Measurements from ENCODE around the gene CAMK1.

The CAMK1 gene

DNA sequence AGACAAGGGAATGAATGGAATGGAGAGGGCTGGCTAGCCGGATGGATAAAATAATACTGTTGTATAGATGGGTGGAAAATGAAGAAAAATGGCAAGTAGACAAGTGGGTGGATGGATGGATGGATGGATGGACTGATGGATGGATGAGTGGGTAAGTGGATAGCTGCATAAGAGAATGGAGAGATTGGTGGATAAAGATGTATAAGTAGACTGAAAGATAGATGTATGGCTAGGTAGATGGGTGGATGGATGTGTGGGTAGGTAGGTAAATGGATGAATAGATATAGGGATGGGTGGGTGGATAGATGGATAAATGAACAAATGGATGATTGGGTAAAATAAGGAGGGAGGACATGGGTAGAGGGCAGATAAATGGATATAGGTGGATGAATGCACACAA is 52.2 kb downstream of the CAMK1 start:
- Histone ChIP-seq H3K27ac (ENCODE audit: insufficient read depth, low read length, poor library complexity, severe bottlenecking) (no peak overlapping the region), H3K9me3 (ENCODE audit: control insufficient read depth, low read length) (no peaks in the 10 kb centered on the region), H3K36me3 (ENCODE audit: control insufficient read depth, insufficient read depth, low read length) (no peaks in the 10 kb centered on the region), H3K27me3 (replicated peaks; ENCODE audit: control insufficient read depth, insufficient read depth, low read length, poor library complexity, severe bottlenecking) (no peaks in the 10 kb centered on the region), H3K4me3 (ENCODE audit: insufficient read depth, low read depth, low read length, poor library complexity, severe bottlenecking) (no peak overlapping the region), H3K4me1 (ENCODE audit: control insufficient read depth, insufficient read depth, low read length, poor library complexity, severe bottlenecking) (no peaks in the 10 kb centered on the region)
- DNase-seq = no peak

- no peak overlapping the region for H3K27ac ChIP-seq (ENCODE audit: insufficient read depth, low read length, poor library complexity, severe bottlenecking)
- H3K9me3 ChIP-seq (ENCODE audit: control insufficient read depth, low read length) = no peaks in the 10 kb centered on the region
- H3K27me3 ChIP-seq (replicated peaks; ENCODE audit: control insufficient read depth, insufficient read depth, low read length, poor library complexity, severe bottlenecking) = no peaks in the 10 kb centered on the region
- no peak for DNase-seq
- H3K36me3 ChIP-seq (ENCODE audit: control insufficient read depth, insufficient read depth, low read length) = no peaks in the 10 kb centered on the region
- H3K4me1 ChIP-seq (ENCODE audit: control insufficient read depth, insufficient read depth, low read length, poor library complexity, severe bottlenecking) = no peaks in the 10 kb centered on the region
- H3K4me3 ChIP-seq (ENCODE audit: insufficient read depth, low read depth, low read length, poor library complexity, severe bottlenecking) = no peak overlapping the region
Measured at GRCh38 chr3:9716801-9717555, 52.8 kb downstream of the CAMK1 start.

DNA sequence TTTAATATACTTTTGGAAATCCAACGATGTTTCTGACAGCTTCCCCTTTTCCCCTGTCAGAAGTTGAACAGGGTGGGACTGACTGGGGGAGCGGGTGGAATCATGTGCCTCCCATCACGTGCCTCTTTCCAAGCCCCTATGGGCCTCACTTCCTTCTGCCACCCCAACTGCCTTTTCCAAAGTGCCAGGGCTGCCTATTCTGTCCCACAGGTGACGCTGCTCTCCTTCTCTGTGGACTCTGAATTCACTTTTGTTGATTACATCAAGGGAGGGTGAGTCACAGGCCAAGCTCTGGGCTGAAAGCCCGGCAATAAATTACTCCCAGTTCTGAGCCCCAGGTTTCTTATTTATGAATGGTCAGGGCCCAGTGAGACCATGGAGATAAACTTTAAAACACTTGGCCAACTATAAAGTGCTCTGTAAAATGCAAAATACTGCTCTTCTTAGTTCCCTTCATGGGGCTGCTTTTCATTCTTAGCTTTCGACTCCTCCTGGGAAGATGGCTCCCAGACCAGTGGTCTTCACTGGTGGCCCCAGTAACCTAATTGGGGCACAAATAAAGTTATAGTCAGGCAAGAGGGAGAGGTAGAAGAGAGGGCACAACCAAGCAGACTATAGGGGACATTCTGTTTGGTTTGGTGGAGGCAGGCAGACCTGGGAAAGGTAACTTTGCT is 53.8 kb downstream of the CAMK1 start:
- no peaks in the 10 kb centered on the region for H3K36me3 ChIP-seq (ENCODE audit: control insufficient read depth, insufficient read depth, low read length)
- DNase-seq = peak in 2 of 3 donors; percentile 3 to 9
- H3K4me1 ChIP-seq (ENCODE audit: control insufficient read depth, insufficient read depth, low read length, poor library complexity, severe bottlenecking) = no peaks in the 10 kb centered on the region
- no peak overlapping the region for H3K27ac ChIP-seq (ENCODE audit: insufficient read depth, low read length, poor library complexity, severe bottlenecking)
- H3K4me3 ChIP-seq (ENCODE audit: insufficient read depth, low read depth, low read length, poor library complexity, severe bottlenecking) = no peak overlapping the region
- no peaks in the 10 kb centered on the region for H3K9me3 ChIP-seq (ENCODE audit: control insufficient read depth, low read length)
- no peaks in the 10 kb centered on the region for H3K27me3 ChIP-seq (replicated peaks; ENCODE audit: control insufficient read depth, insufficient read depth, low read length, poor library complexity, severe bottlenecking)

- no peak overlapping the region for H3K4me3 ChIP-seq (ENCODE audit: insufficient read depth, low read depth, low read length, poor library complexity, severe bottlenecking)
- no peaks in the 10 kb centered on the region for H3K27me3 ChIP-seq (replicated peaks; ENCODE audit: control insufficient read depth, insufficient read depth, low read length, poor library complexity, severe bottlenecking)
- H3K36me3 ChIP-seq (ENCODE audit: control insufficient read depth, insufficient read depth, low read length) = no peaks in the 10 kb centered on the region
- H3K4me1 ChIP-seq (ENCODE audit: control insufficient read depth, insufficient read depth, low read length, poor library complexity, severe bottlenecking) = no peaks in the 10 kb centered on the region
- no peak overlapping the region for H3K27ac ChIP-seq (ENCODE audit: insufficient read depth, low read length, poor library complexity, severe bottlenecking)
- DNase-seq = no peak
- no peaks in the 10 kb centered on the region for H3K9me3 ChIP-seq (ENCODE audit: control insufficient read depth, low read length)
Measured at GRCh38 chr3:9715136-9715535, 54.6 kb downstream of the CAMK1 start.

- Histone ChIP-seq H3K36me3 (ENCODE audit: control insufficient read depth, insufficient read depth, low read length) (no peaks in the 10 kb centered on the region), H3K4me3 (ENCODE audit: insufficient read depth, low read depth, low read length, poor library complexity, severe bottlenecking) (no peak overlapping the region), H3K9me3 (ENCODE audit: control insufficient read depth, low read length) (no peaks in the 10 kb centered on the region), H3K27me3 (replicated peaks; ENCODE audit: control insufficient read depth, insufficient read depth, low read length, poor library complexity, severe bottlenecking) (no peaks in the 10 kb centered on the region), H3K4me1 (ENCODE audit: control insufficient read depth, insufficient read depth, low read length, poor library complexity, severe bottlenecking) (no peaks in the 10 kb centered on the region), H3K27ac (ENCODE audit: insufficient read depth, low read length, poor library complexity, severe bottlenecking) (no peak overlapping the region)
- DNase-seq = no peak
Measured at GRCh38 chr3:9713142-9713541, 56.6 kb downstream of the CAMK1 start.

GRCh38 chr3:9712415-9712814 is 57.3 kb downstream of the CAMK1 start:
- no peak for DNase-seq
- H3K4me1 ChIP-seq (ENCODE audit: control insufficient read depth, insufficient read depth, low read length, poor library complexity, severe bottlenecking) = no peaks in the 10 kb centered on the region

DNA sequence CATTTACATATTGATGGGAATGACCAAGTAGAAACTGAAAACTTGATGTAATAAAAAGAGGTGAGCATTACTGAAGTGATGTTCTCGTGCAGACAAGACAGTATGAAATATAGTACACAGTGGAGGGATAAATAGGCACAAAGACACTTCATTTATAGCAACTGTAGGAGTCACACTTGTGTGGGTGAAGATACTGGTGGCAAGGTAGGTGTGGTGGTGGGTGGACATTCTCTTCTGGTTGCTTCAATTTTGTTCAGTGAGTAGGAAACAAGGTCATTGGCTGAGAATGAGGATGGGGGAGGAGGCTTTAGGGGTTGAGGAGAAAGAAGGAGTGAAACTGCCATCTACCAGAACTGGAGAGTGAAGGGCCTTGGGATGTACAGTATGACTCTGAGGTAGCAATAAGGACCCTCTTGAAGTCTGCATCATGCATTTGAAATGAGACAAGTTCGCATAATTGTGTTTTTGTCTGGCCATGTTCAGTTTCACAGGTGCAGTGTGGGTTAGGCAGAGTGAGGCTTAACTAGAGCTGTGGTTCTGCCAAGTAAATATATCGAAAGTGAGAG is 59.5 kb downstream of the CAMK1 start:
- Histone ChIP-seq H3K27me3 (replicated peaks; ENCODE audit: control insufficient read depth, insufficient read depth, low read length, poor library complexity, severe bottlenecking) (no peaks in the 10 kb centered on the region), H3K27ac (ENCODE audit: insufficient read depth, low read length, poor library complexity, severe bottlenecking) (no peak overlapping the region), H3K36me3 (ENCODE audit: control insufficient read depth, insufficient read depth, low read length) (no peaks in the 10 kb centered on the region), H3K4me3 (ENCODE audit: insufficient read depth, low read depth, low read length, poor library complexity, severe bottlenecking) (no peak overlapping the region), H3K4me1 (ENCODE audit: control insufficient read depth, insufficient read depth, low read length, poor library complexity, severe bottlenecking) (no peaks in the 10 kb centered on the region), H3K9me3 (ENCODE audit: control insufficient read depth, low read length) (no peaks in the 10 kb centered on the region)
- DNase-seq = no peak

More at GRCh38 chr3:9712415-9712814, 57.3 kb downstream of the CAMK1 start:
- no peaks in the 10 kb centered on the region for H3K27me3 ChIP-seq (replicated peaks; ENCODE audit: control insufficient read depth, insufficient read depth, low read length, poor library complexity, severe bottlenecking)
- H3K27ac ChIP-seq (ENCODE audit: insufficient read depth, low read length, poor library complexity, severe bottlenecking) = no peak overlapping the region
- H3K4me3 ChIP-seq (ENCODE audit: insufficient read depth, low read depth, low read length, poor library complexity, severe bottlenecking) = no peak overlapping the region
- no peaks in the 10 kb centered on the region for H3K9me3 ChIP-seq (ENCODE audit: control insufficient read depth, low read length)
- no peaks in the 10 kb centered on the region for H3K36me3 ChIP-seq (ENCODE audit: control insufficient read depth, insufficient read depth, low read length)

Measured in effector memory CD4-positive, alpha-beta T cell (primary cell).